ENCODE measurements around the gene PCDH8. TPM values are rescaled to one million over a fixed set of nuclear protein-coding genes. Genes with fewer than 3 reads are reported as not detected.

Gene PCDH8, protein sequence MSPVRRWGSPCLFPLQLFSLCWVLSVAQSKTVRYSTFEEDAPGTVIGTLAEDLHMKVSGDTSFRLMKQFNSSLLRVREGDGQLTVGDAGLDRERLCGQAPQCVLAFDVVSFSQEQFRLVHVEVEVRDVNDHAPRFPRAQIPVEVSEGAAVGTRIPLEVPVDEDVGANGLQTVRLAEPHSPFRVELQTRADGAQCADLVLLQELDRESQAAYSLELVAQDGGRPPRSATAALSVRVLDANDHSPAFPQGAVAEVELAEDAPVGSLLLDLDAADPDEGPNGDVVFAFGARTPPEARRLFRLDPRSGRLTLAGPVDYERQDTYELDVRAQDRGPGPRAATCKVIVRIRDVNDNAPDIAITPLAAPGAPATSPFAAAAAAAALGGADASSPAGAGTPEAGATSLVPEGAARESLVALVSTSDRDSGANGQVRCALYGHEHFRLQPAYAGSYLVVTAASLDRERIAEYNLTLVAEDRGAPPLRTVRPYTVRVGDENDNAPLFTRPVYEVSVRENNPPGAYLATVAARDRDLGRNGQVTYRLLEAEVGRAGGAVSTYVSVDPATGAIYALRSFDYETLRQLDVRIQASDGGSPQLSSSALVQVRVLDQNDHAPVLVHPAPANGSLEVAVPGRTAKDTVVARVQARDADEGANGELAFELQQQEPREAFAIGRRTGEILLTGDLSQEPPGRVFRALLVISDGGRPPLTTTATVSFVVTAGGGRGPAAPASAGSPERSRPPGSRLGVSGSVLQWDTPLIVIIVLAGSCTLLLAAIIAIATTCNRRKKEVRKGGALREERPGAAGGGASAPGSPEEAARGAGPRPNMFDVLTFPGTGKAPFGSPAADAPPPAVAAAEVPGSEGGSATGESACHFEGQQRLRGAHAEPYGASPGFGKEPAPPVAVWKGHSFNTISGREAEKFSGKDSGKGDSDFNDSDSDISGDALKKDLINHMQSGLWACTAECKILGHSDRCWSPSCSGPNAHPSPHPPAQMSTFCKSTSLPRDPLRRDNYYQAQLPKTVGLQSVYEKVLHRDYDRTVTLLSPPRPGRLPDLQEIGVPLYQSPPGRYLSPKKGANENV
- under 0.01 TPM in 1 of 2 replicates, not detected in the other for total RNA-seq

DNA sequence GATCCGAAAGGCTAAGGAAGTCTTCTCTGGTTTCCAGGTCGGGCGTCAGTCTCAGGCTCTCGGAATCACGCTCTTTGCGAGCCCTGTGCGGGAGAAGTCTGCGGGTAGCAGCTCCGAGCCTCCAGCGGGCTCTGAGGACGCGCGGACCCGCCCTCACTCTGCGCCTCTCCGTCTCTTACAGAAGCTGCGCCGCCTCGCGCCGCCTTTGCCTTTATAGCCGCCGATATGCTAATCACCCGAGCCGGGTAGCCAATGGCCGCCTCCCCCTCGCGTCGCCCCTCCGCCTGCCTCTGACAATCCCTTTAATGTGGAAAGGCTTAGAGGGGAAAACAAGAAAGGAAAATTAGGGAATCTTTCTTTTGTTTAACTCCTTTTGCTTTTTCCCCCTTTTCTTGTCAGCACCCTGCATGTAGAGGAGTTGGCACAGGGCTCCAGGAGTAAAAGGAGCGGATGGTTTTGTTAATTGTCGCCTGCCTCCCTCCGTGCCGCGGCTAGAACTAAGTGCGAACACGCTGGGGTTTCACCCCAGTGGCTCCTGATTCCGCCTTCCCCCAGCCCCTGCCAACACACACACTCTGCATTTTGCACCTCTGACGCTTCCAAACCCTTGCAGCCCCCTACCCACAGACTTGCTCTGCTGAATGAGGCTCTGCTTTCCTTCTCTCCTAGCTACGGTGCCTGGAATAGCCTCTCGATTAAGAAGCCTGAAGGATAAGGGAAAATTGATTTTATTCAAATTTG, at the start of gene PCDH8:
PCDH8 (minus strand) TSS at position 186 of the 741 bp plus-strand sequence. CDS start 204 bp downstream, outside the sequence.

Other genes starting within 250 kb of the PCDH8 start
- gene HNRNPA1L2, start 206.2 kb downstream of the PCDH8 start, total RNA-seq: 2.4 and 3.8 TPM in 2 replicates
- gene SUGT1, start 195.8 kb downstream of the PCDH8 start, total RNA-seq: 22.6 and 28.7 TPM in 2 replicates
- 0.24 TPM in 1 of 2 replicates, not detected in the other for gene CNMD, start 108.8 kb downstream of the PCDH8 start, total RNA-seq
- gene OLFM4, start 180.2 kb upstream of the PCDH8 start, total RNA-seq: under 0.01 TPM in 1 of 2 replicates, not detected in the other

Measured in tracheal epithelial cell (primary cell).